ENCODE results near the gene SAMD14. TPM values are rescaled to one million over a fixed set of nuclear protein-coding genes. Genes with fewer than 3 reads are reported as not detected.

The SAMD14 gene
- total and polyA plus RNA-seq, 7 donors: 0.55 to 2.7 (median 1.0) TPM

GRCh38 chr17:50139950-50140885 is 10.3 kb upstream of the SAMD14 start:
- peak overlapping the region; percentile 27 for H3K27ac ChIP-seq
- H3K36me3 ChIP-seq (ENCODE audit: insufficient read depth in 1 of 2, low read depth in 1 of 2): peaks cover 15 to 98% of the 10 kb centered on the region in 2 donors
- peaks cover 4% of the 10 kb centered on the region for H3K4me1 ChIP-seq
- 37 to 47% (median 37%) methylated on average over 19 of the region's 19 CpGs for WGBS, 3 donors
- no peak overlapping the region for H3K4me3 ChIP-seq
- no peaks in the 10 kb centered on the region for H3K9me3 ChIP-seq
- ATAC-seq (peak; percentile 83 to 90 (median 88)), DNase-seq (peak; percentile 80 to 91)
- H3K27me3 ChIP-seq (ENCODE audit: insufficient read depth in 3 of 3, low read length in 2 of 3): no peaks in the 10 kb centered on the region
- intact Hi-C loops (cut with DNase I): loop anchor here (2.0 to 5.0 kb wide), 2 partner anchors 21 to 37 kb away; no protein-coding TSS in a partner anchor
- TF ChIP-seq CTCF (IDR thresholded peaks at IDR 0.05): peak; percentile 97

- peaks cover 15 to 97% of the 10 kb centered on the region in 2 donors for H3K36me3 ChIP-seq (ENCODE audit: insufficient read depth in 1 of 2, low read depth in 1 of 2)
- intact Hi-C loops (cut with DNase I): loop anchor here in 1 of 2 donors (5.0 kb wide), 1 partner anchor 38 kb away; no protein-coding TSS in a partner anchor
- DNase-seq (peak in 1 of 2 donors; percentile 48), ATAC-seq (no peak)
- peaks cover 6% of the 10 kb centered on the region for H3K4me1 ChIP-seq
- no peak for TF ChIP-seq CTCF (IDR thresholded peaks at IDR 0.05)
- H3K9me3 ChIP-seq: no peaks in the 10 kb centered on the region
- 85 to 86% (median 85%) methylated on average over 15 of the region's 15 CpGs for WGBS, 3 donors
- peak overlapping the region; percentile 24 for H3K27ac ChIP-seq
- no peaks in the 10 kb centered on the region for H3K27me3 ChIP-seq (ENCODE audit: insufficient read depth in 3 of 3, low read length in 2 of 3)
- no peak overlapping the region for H3K4me3 ChIP-seq
These were observed 9.3 kb upstream of the SAMD14 start for GRCh38 chr17:50139185-50139783.

- Histone ChIP-seq H3K4me3 (no peak overlapping the region), H3K9me3 (no peaks in the 10 kb centered on the region), H3K4me1 (peaks cover 25% of the 10 kb centered on the region), H3K27ac (no peak overlapping the region), H3K36me3 (ENCODE audit: insufficient read depth in 1 of 2, low read depth in 1 of 2) (peaks cover 10 to 76% of the 10 kb centered on the region in 2 donors), H3K27me3 (ENCODE audit: insufficient read depth in 3 of 3, low read length in 2 of 3) (no peaks in the 10 kb centered on the region)
- 88 to 91% (median 88%) methylated on average over 4 of the region's 4 CpGs for whole genome bisulfite sequencing, 3 donors
- ATAC-seq (no peak), DNase-seq (no peak)
- TF ChIP-seq CTCF (IDR thresholded peaks at IDR 0.05): no peak
- intact Hi-C loops (cut with DNase I): loop anchor here in 1 of 2 donors (5.0 kb wide), 1 partner anchor 40 kb away; no protein-coding TSS in a partner anchor
These were observed 7.1 kb upstream of the SAMD14 start for GRCh38 chr17:50137042-50137441.

GRCh38 chr17:50136096-50136687 is 6.2 kb upstream of the SAMD14 start:
- no peaks in the 10 kb centered on the region for H3K27me3 ChIP-seq (ENCODE audit: insufficient read depth in 3 of 3, low read length in 2 of 3)
- H3K36me3 ChIP-seq (ENCODE audit: insufficient read depth in 1 of 2, low read depth in 1 of 2): peaks cover 8 to 68% of the 10 kb centered on the region in 2 donors
- no peak for TF ChIP-seq CTCF (IDR thresholded peaks at IDR 0.05)
- ATAC-seq: no peak
- intact Hi-C loops (cut with DNase I): loop anchor here in 1 of 2 donors (5.0 kb wide), 1 partner anchor 41 kb away; no protein-coding TSS in a partner anchor
- peaks cover 27% of the 10 kb centered on the region for H3K4me1 ChIP-seq
- 90 to 96% (median 92%) methylated on average over 10 to 11 of the region's 11 CpGs for WGBS, 3 donors
- no peak overlapping the region for H3K4me3 ChIP-seq
- DNase-seq: no peak
- no peak overlapping the region for H3K27ac ChIP-seq
- H3K9me3 ChIP-seq: no peaks in the 10 kb centered on the region

All from psoas muscle (tissue), 8 donors.